Osteoblast (primary cell): ENCODE measurements around the gene SART3. TPM values are rescaled to one million over a fixed set of nuclear protein-coding genes. Genes with fewer than 3 reads are reported as not detected.

Experiments used
- DNase-seq: peaks from one replicate; pipeline ENCODE4 v3.0.0; 2011; ENCODE audit warnings: low spot score, mixed read lengths; ENCODE audit not compliant: insufficient read length; ENCODE audit errors: missing footprints
- H2AFZ ChIP-seq: 2 replicates; pipeline ENCODE4 v1.6.0; 2011; ENCODE audit warnings: mild to moderate bottlenecking, low read length
- H3K27ac ChIP-seq: 2 replicates; pipeline ENCODE4 v1.5.1; 2011; ENCODE audit warnings: mild to moderate bottlenecking, low read depth, low read length, moderate library complexity
- H3K27me3 ChIP-seq: 2 replicates; pipeline ENCODE4 v1.6.0; 2012; ENCODE audit warnings: mild to moderate bottlenecking, control low read depth, inconsistent platforms, low read length, moderate library complexity; ENCODE audit not compliant: insufficient read depth
- H3K36me3 ChIP-seq: 2 replicates; pipeline ENCODE4 v1.5.1; 2011; ENCODE audit warnings: mild to moderate bottlenecking, low read length, control low read depth, moderate library complexity; ENCODE audit not compliant: insufficient read depth
- H3K4me1 ChIP-seq: 2 replicates; pipeline ENCODE4 v1.5.1; 2011; ENCODE audit warnings: mild to moderate bottlenecking, low read length, control low read depth, moderate library complexity; ENCODE audit not compliant: insufficient read depth
- H3K4me2 ChIP-seq: 2 replicates; pipeline ENCODE4 v1.6.0; 2011; ENCODE audit warnings: mild to moderate bottlenecking, low read length; ENCODE audit not compliant: insufficient read depth
- H3K4me3 ChIP-seq: fragments of 200-600 bp; sonication (generic); 3 replicates; pipeline ENCODE4 v1.5.1; 2012; ENCODE audit warnings: mild to moderate bottlenecking, low read length, inconsistent platforms; ENCODE audit not compliant: insufficient read depth
- H3K79me2 ChIP-seq: 2 replicates; pipeline ENCODE4 v1.6.0; 2012; ENCODE audit warnings: mild to moderate bottlenecking, low read length, control low read depth, inconsistent platforms; ENCODE audit not compliant: insufficient read depth
- H3K9me3 ChIP-seq: 2 replicates; pipeline ENCODE4 v1.5.1; 2011; ENCODE audit warnings: low read depth, low read length, control low read depth
- H4K20me1 ChIP-seq: 2 replicates; pipeline ENCODE4 v1.6.0; 2012; ENCODE audit warnings: mild to moderate bottlenecking, low read length, control low read depth; ENCODE audit not compliant: insufficient read depth
- CTCF ChIP-seq: IDR thresholded peaks from 2 replicates; pipeline ENCODE4 v1.5.1; 2011; ENCODE audit warnings: mild to moderate bottlenecking, low read depth, low read length, moderate library complexity; ENCODE audit errors: extremely low read depth
- total RNA-seq: library from RNA; depleted of rRNA; stranded (reverse); fragments of >200 nt; gene quantifications from 2 replicates; pipeline ENCODE4 v1.2.3, GENCODE V29; 2012

Gene SART3
- total RNA-seq, 1 donor: 57.9 TPM

GRCh38 chr12:108585864-108586263 lies 24.9 kb upstream of the SART3 start:
- H3K36me3 ChIP-seq: no peaks in the 10 kb centered on the region
- no peaks in the 10 kb centered on the region for H3K9me3 ChIP-seq
- DNase-seq: no peak
- no peaks in the 10 kb centered on the region for H3K4me1 ChIP-seq
- no peak overlapping the region for H3K4me2 ChIP-seq
- no peak for TF ChIP-seq CTCF
- H3K4me3 ChIP-seq: no peak overlapping the region
- no peaks in the 10 kb centered on the region for H4K20me1 ChIP-seq
- no peak overlapping the region for H2AFZ ChIP-seq
- H3K27ac ChIP-seq: no peak overlapping the region
- H3K79me2 ChIP-seq: no peaks in the 10 kb centered on the region
- no peaks in the 10 kb centered on the region for H3K27me3 ChIP-seq

GRCh38 chr12:108584456-108585065 lies 23.6 kb upstream of the SART3 start:
- H3K27me3 ChIP-seq: no peaks in the 10 kb centered on the region
- H2AFZ ChIP-seq: no peak overlapping the region
- H3K79me2 ChIP-seq: no peaks in the 10 kb centered on the region
- no peaks in the 10 kb centered on the region for H3K9me3 ChIP-seq
- no peak overlapping the region for H3K4me3 ChIP-seq
- no peak overlapping the region for H3K4me2 ChIP-seq
- no peak for TF ChIP-seq CTCF
- no peak overlapping the region for H3K27ac ChIP-seq
- no peaks in the 10 kb centered on the region for H3K4me1 ChIP-seq
- H4K20me1 ChIP-seq: no peaks in the 10 kb centered on the region
- DNase-seq: peak; percentile 65
- no peaks in the 10 kb centered on the region for H3K36me3 ChIP-seq

GRCh38 chr12:108583991-108584390 lies 23.0 kb upstream of the SART3 start:
- Histone ChIP-seq H3K4me2 (no peak overlapping the region), H3K79me2 (no peaks in the 10 kb centered on the region), H4K20me1 (no peaks in the 10 kb centered on the region), H3K4me3 (no peak overlapping the region), H3K9me3 (no peaks in the 10 kb centered on the region), H3K4me1 (no peaks in the 10 kb centered on the region), H3K36me3 (no peaks in the 10 kb centered on the region), H3K27me3 (no peaks in the 10 kb centered on the region), H3K27ac (no peak overlapping the region), H2AFZ (no peak overlapping the region)
- TF ChIP-seq CTCF: no peak
- peak; percentile 82 for DNase-seq

GRCh38 chr12:108582978-108583770 lies 22.2 kb upstream of the SART3 start:
- Histone ChIP-seq H3K27ac (no peak overlapping the region), H2AFZ (no peak overlapping the region), H4K20me1 (no peaks in the 10 kb centered on the region), H3K79me2 (no peaks in the 10 kb centered on the region), H3K27me3 (no peaks in the 10 kb centered on the region), H3K4me1 (no peaks in the 10 kb centered on the region), H3K36me3 (no peaks in the 10 kb centered on the region), H3K4me2 (no peak overlapping the region), H3K4me3 (no peak overlapping the region), H3K9me3 (no peaks in the 10 kb centered on the region)
- DNase-seq: peak; percentile 65
- TF ChIP-seq CTCF: no peak
